Hair follicle dermal papilla cell (primary cell): ENCODE measurements around the gene B3GNT4. TPM values are rescaled to one million over a fixed set of nuclear protein-coding genes. Genes with fewer than 3 reads are reported as not detected.

Experiments
- small RNA-seq: library from RNA; depleted of rRNA; stranded (forward); fragments of <200 nt; gene quantifications from one replicate; pipeline ENCODE3, GENCODE V24; 2012
- total RNA-seq: library from RNA; depleted of rRNA; stranded (reverse); fragments of >200 nt; gene quantifications from 2 replicates; pipeline ENCODE4 v1.2.3, GENCODE V29; 2012

The B3GNT4 gene
- total RNA-seq: not detected in 2 replicates

GRCh38 chr12:122203301-122204166 lies at the start of gene B3GNT4:
Gene B3GNT4, plus strand, starts transcription at chr12:122203709. Its CDS starts 910 bp downstream, at chr12:122204619.

GRCh38 chr12:122174155-122174845 lies 29.2 kb upstream of the B3GNT4 start, which contains the start of gene IL31:
Gene IL31, minus strand, starts transcription at chr12:122174221. Its CDS starts 49 bp downstream, at chr12:122174172.

GRCh38 chr12:122182887-122183587 lies 20.5 kb upstream of the B3GNT4 start, which contains the start of gene LRRC43:
Gene LRRC43, plus strand, starts transcription at chr12:122183123. Its CDS starts 22 bp downstream, at chr12:122183145.

GRCh38 chr12:122225683-122226365 lies 22.3 kb downstream of the B3GNT4 start, which contains the start of gene DIABLO:
Gene DIABLO, minus strand, starts transcription at chr12:122226052. Its CDS starts 38 bp downstream, at chr12:122226014.

Small RNAs within 50 kb of the gene (small RNA-seq; reads per million reads assigned to genes)
- not detected for gene DIABLO

Other genes starting within 250 kb of the B3GNT4 start
- gene BCL7A, start 181.8 kb upstream of the B3GNT4 start, total RNA-seq: 5.7 and 6.5 TPM in 2 replicates
- gene MLXIP, start 125.0 kb upstream of the B3GNT4 start, total RNA-seq: 8.5 and 9.7 TPM in 2 replicates
- gene IL31, start 29.5 kb upstream of the B3GNT4 start, total RNA-seq: not detected in 2 replicates
- 0.65 and 3.2 TPM in 2 replicates for gene LRRC43, start 20.6 kb upstream of the B3GNT4 start, total RNA-seq
- 45.7 and 47.1 TPM in 2 replicates for gene DIABLO, start 22.3 kb downstream of the B3GNT4 start, total RNA-seq
- 20.4 and 24.7 TPM in 2 replicates for gene VPS33A, start 62.8 kb downstream of the B3GNT4 start, total RNA-seq
- gene CLIP1, start 219.0 kb downstream of the B3GNT4 start, total RNA-seq: 66.5 and 71.7 TPM in 2 replicates